ENCODE results near the gene ZMYND8.

DNA sequence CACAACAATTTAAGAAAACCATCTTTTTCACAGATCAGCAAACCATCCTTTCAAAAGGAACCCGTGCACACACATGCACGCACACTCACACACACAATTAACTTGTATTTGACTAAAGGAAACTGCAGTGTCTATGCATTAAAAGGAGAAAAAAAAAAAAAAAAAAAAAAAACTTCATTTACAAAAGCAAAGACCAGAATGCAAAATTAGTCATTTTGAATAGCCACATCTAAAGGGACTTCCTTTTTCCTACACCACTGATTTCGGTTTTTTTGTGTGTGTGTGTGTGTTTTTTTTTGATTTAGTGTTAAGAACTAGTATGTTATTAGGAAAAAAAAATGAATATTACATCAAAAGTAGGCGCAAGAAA is 6.3 kb downstream of the ZMYND8 start:
- no peak for TF ChIP-seq EZH2 (IDR thresholded peaks at IDR 0.05; ENCODE audit: borderline replicate concordance, low read depth, low read length, severe bottlenecking)
- no peak for TF ChIP-seq POLR2A (IDR thresholded peaks at IDR 0.05; ENCODE audit: low read depth, low read length)

Measured in endothelial cell of umbilical vein (primary cell).